HG02840 (cell line): Measurements from ENCODE around the gene SLC29A2.
"Not testable (repeated sequence)": the region's sequence is repeated elsewhere in the genome, so short reads cannot be mapped to it uniquely, and the experiment has no call there.

Experiments
- ATAC-seq: cut with Tn5 transposase; IDR thresholded peaks from one replicate; pipeline ENCODE4 v1.9.1; 2021; ENCODE audit warnings: mild to moderate bottlenecking, moderate library complexity, moderate number of reproducible peaks; ENCODE audit not compliant: unreplicated experiment, low FRiP score

The SLC29A2 gene

DNA sequence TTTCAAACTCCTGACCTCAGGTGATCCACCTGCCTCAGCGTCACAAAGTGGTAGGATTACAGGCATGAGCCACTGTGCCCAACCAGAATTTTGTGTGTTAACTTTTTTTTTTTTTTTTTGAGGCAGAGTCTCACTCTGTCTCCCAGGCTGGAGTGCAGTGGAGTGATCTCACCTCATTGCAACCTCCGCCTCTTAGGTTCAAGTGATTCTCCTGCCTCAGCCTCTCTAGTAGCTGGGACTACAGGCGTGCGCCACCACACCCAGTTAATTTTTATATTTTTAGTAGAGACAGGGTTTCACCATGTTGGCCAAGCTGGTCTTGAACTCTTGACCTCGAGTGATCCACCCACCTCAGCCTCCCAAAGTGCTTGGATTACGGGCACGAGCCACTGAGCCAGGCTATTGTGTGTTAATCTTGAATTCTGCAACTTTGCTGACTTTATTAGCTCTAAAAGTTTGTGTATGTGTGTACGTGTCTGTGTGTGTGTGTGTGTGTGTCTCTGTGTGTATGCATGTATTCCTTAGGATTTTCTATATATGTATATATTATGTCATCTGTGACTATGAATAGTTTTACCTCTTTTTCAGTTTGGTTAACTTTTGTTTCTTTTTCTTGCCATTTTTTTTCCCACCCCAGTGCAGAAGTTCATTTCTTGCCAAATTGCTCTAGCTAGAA is 20.9 kb downstream of the SLC29A2 start:
- not testable (repeated sequence) for ATAC-seq

DNA sequence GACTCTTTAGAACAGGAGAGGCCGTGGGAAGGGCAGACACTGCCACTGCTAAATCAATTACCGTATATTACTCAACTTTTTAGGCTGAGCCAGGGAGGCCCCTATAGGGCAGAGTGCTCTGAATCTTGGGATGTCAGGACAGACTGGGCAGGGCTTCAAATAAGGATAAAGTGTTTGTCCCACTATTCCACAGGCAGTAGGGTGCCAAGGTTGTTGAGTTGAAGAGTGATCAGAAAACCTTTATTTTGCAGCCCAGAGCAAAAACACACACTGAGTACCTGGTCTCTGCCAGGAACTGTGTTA is 22.5 kb downstream of the SLC29A2 start:
- no peak for ATAC-seq

DNA sequence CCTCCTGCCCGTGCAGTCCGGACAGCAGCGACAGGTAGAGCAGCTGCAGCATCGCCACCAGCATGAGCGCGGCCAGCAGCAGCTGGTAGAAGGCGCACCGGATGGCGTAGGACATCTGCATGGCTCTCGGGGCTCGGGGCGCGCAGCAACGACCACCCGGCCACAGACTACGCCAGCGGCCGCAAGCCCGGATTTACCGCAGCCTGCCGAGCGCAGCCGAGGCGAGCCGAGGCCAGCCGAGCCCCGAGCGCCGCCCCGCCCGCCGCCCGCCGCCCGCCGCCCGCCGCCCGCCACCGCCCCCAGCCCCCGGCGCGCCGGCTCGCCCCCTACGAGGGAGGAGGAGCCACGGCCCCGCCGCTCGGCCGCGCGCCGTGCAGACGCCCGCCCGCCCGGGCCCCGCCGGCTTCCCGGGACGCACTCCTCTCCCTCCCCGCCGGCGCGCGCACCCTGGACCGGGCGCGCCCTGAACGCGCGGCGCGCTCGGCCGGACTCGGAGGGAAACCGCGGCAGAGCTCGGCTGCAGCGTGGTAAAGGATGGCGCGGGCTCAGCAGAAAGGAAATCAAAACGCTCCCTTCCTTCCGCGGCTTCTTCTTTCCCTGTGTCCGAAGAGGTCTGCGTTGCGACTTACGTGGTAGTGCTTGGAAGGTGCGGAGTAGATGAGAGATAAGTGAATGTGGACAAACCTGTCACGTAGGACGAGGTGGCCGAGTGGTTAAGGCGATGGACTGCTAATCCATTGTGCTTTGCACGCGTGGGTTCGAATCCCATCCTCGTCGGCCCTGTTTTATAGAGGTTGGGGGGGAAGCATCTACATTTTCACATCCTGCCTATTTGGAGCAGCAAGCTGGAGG is 23.9 kb downstream of the SLC29A2 start, which contains the start of gene B4GAT1:
Gene B4GAT1, minus strand, starts transcription at position 205 of the 852 bp plus-strand sequence. Its CDS starts 84 bp downstream, at position 121.
- no peak for ATAC-seq

DNA sequence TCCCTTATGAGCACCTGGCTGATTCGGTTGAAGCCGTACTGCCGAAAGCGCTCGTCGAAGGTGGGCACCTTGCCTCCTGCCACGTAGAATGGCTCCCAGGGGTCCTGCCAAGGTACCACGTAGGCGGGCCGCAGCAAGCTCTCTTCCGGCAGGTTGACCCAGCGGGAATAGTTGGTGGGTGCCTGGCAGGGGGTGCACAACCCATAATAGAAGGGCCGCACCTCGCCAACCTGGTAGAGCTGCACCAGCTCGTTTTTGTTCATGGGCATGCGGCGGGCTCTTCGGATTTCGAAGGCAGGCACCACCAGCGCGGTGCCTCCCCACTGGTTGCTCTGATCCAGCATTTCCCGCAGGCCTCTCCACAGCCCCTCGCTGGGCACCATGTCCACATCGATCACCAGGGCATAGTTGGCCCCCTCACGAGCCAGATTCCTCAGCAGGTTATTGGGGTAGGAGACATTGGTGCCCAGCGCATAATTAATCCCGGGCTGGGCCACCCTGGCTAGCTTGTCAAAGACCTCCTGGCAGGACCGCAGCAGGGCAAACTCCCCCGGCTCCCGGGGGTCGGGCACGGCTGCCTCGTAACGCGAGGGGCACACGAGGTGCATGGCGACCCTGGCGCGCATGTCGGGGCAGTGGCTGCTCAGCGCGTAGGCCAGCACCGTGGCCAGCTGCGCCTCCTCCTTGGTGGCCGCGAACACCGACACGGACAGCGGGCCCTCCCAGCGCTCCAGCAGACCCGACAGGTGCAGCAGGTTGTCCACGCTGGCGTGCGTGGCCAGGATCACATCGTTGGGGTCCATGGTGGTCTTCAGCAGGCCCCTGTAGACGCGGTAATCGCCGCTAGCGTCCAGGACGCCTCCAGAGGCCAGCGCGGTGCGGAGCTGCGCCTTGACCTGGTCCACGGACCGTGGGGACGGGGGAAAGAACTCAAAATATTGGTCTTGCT is 24.8 kb downstream of the SLC29A2 start:
- no peak for ATAC-seq

DNA sequence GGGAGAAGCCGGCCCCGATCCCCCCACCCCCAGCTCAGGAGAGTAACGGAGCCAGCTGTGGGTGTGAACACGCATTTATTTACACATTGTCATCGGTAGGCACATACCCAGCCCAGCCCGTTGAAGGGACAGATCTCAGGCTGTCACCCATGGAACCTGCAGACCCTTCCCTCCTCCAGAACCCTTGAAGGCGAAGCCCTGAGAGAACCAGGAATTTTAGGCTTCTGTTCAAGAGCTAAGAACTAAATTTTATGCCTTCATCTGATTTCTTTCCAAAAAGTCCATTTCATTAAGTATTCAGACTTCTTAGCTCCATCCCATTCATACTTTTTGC is 26.3 kb downstream of the SLC29A2 start:
- no peak for ATAC-seq

DNA sequence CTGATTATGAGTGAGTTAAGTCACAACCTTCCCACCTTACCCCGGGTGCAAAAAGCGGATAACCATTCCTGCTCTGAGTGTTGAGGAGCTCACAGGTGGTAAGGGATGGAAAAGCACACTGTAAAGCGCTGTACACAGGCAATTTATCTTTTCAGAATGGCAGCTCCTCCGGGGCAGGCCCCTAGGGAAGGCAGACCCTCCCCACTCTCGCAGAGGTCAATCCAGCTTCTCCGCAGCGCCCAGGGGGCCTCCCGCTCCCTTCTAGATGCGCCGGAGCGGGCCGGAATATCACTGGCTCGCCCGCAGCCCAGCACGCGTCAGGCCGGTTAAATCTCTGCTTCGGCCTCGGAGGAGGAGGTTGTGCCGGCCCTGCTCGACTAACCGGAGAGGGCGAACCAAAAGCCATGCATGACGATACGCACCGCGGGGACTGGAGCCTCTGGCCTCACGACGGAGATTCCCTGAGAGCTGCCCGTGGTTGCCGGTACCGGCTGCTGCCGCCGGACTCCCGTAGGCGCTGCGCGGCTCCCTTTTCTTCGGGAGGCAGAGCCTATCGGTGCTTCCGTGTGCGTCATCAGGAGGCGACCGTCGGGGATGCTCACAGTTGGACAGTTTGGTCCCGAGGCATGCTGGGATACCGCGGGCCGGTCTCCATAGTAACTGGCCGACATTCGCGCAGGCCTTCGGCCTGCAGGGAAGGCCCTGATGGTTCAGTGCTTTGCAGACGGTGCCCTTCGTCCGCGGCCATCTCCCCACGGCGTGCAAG is 26.8 kb downstream of the SLC29A2 start, which contains the start of gene BRMS1:
Gene BRMS1, minus strand, starts transcription at position 555 of the 766 bp plus-strand sequence. CDS start 2,870 bp downstream, outside the sequence.
- ATAC-seq, result peak; percentile 82

DNA sequence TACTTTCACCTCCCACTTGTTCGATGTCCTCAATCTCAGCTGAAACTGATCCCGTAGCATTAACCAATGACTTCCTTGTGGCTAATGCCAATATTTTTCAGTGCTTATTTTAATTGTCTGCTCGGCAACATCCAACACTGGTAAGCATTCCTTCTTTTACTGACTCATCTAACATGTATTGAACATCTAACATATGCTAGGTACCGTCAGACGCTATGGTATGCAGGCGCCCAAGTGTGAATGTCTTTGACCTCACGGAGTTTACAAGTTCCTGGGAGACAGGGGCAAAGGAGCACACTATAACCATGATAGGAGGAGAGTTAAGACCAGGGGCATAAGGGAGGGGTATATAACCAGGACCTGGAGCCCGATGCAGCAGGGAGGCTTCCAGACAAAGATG is 28.4 kb downstream of the SLC29A2 start:
- no peak for ATAC-seq

DNA sequence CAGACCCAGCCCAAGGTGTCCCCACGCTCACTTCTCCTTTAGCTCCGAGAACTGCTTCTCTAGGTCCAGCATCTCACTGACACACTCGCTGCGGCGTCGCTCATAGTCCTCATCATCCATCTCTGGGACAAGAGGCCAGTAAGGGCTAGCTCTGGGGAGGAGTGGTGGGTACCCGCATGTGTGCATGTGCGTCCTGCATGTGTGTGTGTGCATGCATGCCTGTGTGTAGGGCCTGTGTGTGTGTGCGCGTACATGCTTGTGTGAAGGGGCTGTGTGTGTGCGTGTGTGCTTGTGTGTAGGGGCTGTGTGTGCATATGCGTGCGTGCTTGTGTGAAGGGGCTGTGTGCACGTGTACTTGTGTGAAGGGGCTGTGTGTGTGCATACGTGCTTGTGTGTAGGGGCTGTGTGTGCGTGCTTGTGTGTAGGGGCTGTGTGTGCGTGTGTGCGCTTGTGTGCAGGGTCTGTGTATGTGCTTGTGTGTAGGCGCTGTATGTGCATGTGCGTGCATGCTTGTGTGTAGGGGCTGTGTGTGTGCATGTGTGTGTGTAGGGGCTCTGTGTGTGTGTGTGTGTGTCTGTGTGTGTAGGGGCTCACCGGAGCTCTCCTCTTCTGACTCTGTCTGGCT is 29.9 kb downstream of the SLC29A2 start:
- ATAC-seq, result no peak

DNA sequence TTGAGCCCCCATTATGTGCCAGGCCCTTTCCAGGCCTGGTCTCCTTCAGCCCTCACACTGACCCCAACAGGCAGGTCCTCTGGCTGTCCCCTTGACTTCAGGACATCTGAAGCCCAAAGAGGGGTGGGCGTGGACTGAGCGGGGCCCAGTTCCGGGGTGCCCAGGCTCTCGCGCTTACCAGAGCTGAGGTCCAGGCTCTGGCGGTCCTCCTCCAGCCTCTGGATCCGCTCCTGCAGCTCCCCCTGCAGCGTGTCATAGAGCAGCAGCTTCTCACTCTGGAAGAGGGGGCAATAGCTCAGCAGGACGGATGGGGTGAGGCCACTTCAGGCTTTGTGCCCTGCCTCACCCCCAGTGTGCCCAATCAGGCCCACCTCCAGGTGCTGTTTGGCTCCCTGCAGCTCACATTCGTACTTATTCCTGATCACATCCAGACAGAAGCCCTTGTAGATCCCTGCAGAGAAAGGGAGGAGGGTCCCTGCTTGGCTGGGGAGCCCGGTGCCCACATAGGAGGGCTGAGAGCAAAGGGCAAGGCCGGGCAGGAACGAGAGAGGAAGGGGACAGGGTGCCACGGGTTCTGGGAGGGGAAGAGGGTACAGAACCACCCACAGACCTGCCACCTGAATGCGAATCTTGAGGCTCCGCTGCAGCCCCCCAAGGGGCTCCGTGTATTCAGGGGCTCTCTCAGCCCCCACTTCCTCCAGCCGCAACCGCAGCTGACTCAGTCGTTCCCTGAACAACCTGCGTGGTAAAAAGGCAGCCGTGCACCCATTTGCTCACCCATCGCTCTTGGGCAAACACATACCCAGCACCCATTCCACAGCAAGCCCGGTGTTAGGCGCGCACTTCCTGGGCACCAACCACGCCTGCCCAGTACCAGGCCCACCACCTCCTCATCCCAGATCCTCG is 30.7 kb downstream of the SLC29A2 start:
- no peak for ATAC-seq

DNA sequence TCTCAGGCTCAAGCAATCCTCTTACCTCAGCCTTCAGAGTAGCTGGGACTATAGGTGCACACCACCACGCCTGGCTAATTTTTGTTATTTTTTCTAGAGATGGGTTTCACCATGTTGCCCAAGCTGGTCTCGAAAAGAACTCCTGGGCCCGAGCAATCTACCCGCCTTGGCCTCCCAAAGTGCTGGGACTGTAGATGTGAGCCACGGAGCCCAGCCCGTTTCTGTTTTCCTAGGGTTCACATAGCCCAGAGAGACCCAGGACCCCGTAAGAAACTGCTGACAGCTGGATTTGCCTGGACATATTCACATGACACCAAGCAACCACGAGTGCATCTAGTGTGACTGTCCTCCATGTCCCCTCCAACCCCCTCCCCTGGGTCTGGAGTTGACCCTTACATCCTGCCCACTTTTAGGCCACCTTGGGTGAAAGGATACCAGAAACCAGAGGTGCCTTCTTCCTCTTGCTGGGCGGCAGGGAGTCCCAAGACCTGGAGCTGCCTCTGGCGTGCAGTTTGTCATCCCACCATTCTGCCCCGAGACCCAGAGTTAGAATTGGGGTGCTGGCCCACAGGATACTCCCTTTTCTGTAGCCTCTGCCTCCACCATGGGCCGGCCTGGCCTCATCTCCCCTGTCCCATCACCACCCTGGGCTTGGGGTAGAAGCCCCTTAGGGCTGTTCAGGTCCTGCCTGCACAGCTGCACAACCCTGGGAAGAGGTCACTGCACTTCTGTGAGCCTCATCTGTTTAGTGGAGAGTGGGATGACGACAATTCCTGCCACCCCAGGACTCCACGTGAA is 31.7 kb downstream of the SLC29A2 start:
- ATAC-seq, result no peak

DNA sequence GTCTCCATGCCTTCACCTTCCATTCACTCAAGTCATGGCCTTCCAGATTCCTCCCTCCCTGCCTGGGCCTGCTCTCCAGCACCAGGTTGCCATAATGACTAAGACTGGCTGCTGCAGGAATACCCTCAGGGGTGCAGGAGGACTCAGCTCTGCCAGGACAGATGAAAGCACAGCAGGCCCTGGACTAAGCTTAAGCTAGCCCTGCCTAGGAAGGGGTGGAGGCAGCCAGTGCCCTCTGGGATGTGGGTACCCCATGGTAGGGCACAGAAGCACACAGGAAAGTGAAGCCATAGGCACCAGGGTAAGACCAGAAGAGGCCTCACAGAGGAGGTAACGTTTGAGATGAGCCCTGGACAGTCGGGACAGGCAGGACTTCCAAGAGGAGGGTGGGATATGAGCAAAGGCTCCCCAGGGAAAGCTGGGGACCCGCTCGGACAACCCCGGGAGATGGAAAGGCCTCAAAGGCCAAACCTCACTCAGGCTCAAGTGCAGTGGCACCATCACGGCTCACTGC is 32.3 kb downstream of the SLC29A2 start:
- ATAC-seq, result no peak

DNA sequence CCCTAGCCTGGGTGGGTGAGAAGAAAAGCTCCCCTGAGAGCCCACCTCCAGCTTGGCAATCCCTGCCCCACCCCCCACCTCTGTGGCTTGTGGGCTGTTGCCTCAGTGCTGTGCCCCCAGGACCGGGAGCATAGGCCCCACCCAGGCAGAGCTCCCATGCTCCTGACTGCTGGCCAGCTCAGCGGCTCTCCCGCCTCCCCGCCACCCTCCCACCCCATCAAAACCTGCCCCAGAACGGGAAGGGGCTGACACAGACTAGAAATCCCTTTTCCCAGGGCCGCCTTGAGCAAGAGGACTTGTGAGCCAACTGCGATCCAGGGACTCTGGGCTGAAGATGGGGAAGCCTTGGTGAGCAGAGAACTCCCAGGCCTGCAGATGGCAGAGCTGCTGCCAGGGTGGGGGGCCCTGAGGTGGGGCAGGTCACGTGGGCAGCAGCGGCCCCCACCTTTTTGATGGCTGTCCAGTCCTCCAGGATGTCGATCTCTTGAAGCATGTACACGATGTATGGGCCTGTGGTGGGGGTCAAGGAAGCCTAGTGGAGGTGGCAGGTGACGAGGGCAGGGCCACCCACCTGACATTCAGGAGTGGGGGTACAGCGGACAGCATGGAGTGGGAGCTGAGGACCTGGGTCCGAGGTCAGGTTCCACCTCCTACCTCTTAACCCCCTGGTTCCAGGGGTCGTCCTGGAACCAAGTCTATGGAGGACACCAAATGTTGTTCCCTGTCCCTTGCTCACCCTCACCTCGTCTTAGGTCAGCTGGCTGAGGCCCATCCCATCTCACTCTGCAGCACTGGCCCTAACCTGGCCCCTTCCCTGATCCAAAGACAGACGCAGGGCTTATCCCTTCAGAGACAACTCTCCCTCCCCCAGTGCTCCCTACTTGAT is 33.0 kb downstream of the SLC29A2 start:
- no peak for ATAC-seq

DNA sequence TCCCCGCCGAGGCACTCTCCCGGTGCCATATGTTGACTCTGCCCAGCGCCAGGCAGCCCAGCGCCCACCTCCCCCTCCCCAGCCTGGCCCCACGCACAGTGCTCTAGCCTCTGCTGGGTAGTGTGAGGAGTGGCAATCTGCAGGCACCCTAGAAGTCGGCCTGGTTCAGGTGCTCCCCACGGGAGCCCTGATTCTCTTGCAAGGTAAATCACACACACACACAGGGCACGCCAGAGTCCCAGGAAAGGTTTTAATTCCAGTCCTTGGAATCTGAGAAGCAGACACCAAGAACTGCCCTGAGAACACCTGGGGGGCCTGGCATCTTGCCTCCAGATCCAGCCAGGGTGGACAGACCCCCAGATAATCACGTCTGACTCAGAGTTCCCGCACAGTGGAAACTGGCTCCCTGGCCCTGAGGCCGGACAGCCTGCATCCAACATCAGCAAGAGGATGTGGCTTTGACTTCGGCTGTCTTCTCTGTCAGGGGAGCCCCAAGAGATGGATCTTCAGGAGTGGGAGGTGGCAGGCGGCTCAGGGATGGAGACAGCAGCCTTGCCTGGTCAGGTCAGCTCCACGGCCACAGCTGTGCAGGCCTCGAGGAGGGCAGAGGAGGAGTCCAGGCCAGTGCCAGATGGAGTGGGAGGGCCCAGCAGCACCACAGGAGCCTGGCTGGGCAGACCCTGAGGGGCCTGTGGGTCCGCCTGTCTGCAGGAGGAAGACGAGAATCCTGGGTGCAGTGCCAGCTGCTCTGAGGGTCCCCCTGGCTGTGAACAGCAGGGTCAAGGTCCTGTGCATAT is 34.3 kb downstream of the SLC29A2 start:
- ATAC-seq, result no peak

DNA sequence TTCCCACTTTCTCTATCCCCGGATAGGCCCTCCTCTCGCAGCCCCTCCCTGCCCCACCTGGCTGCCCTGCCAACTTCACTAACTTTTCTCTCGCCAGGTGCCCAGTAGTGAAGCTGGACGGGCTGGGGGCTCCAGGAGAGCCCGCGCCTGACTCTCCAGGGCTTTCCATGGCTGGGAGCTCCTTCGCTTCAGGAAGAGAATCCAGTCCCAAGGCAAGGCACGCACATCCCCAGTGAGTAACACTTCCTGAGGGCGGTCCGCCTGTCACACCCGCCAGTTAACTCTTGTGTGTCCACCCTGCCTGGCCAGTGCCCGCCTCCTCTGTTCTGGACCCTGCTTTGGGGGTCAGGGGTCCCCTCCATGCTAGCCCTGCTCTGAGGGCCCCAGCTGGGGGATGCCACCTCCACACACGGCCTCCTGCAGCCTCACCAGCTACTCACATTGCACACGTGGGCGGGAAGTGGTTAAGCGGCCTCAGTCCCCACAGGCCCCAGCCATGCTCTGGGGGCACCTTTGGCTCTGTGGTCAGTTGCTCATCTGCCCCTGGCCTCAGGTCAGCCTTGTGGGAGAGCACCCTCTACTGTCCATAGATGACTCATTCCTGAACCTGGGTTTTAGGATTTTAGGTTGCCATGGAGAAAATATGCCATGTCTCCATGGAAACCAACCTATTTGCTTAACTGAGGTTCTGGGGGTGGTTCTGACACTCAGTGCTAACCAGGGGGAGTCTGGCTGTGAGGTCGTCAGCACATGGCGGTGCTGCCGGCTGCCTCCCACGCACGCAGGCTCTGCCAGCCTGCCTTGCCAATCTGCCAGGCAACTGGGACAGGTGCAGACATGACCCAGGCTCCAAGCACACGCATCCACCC is 35.1 kb downstream of the SLC29A2 start, which contains the start of gene RIN1:
Gene RIN1, minus strand, starts transcription at position 201 of the 869 bp plus-strand sequence. Its CDS starts 32 bp downstream, at position 169.
- ATAC-seq, result no peak
